ENCODE measurements around the gene CLCN1. TPM values are rescaled to one million over a fixed set of nuclear protein-coding genes. Genes with fewer than 3 reads are reported as not detected.

Gene CLCN1
- total RNA-seq, 1 donor from 2014 or later: under 0.01 TPM

DNA sequence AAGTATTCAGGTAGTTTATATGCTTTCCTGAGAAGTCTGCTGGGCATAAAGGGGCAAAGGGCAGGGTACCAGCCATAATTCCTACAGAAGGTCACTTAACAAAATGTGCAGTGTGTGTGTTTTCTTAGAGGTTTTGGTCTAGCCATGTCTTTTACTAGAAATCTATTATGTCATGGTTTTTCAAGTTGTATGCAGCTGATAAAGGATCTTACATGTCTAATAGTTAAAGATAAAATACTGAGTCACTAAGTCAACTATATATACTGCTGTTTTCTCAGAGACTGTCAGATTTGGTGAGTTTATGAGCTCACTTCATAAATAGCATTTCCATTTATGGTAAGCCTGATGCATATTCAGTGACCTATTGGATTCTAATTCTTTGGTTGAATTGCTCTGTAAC is 20.0 kb upstream of the CLCN1 start:
- DNase-seq: no peak

- DNase-seq: no peak
Measured at GRCh38 chr7:143296686-143297085, 19.2 kb upstream of the CLCN1 start.

- DNase-seq: no peak
Measured at GRCh38 chr7:143299346-143299745, 16.6 kb upstream of the CLCN1 start.

- no peak for DNase-seq
Measured at GRCh38 chr7:143299840-143300239, 16.1 kb upstream of the CLCN1 start.

- DNase-seq: no peak
Measured at GRCh38 chr7:143300959-143301935, 14.7 kb upstream of the CLCN1 start.

DNA sequence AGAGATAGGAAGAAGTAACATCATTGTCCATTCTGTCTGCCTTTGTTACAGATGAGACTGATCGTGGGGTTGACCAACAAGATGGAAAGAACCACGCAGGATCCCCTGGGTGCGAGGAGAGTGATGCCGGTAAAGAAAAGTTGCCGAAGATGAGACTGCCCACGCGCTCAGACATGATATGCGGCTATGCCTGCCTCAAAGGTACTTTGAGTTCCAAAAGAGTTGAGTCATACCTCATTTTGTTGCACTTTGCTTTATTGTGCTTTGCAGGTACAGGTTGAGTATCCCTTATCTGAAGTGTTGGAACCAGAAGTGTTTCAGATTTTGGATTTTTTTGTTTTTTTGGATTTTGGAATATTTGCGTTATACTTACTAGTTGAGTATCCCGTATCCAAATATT is 12.2 kb upstream of the CLCN1 start:
- DNase-seq: no peak

DNA sequence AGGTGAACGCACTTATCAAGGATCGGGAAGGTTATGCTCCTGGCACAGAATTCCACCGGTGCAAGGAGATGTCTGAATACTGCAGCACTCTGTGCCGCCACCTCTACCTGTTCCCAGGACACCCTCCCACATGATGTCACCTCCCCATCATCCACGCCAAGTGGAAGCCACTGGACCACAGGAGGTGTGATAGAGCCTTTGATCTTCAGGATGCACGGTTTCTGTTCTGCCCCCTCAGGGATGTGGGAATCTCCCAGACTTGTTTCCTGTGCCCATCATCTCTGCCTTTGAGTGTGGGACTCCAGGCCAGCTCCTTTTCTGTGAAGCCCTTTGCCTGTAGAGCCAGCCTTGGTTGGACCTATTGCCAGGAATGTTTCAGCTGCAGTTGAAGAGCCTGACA is 11.0 kb upstream of the CLCN1 start:
- no peak for DNase-seq

- peak; percentile 51 for DNase-seq
Measured at GRCh38 chr7:143305423-143306070, 10.4 kb upstream of the CLCN1 start.

- no peak for DNase-seq
Measured at GRCh38 chr7:143308632-143309031, 7.3 kb upstream of the CLCN1 start.

- no peak for DNase-seq
Measured at GRCh38 chr7:143314127-143314526, 1.8 kb upstream of the CLCN1 start.

GRCh38 chr7:143316492-143316891 is 581 bp downstream of the CLCN1 start:
- DNase-seq: no peak

- DNase-seq: no peak
Measured at GRCh38 chr7:143318661-143319060, 2.8 kb downstream of the CLCN1 start.

GRCh38 chr7:143320620-143321019 is 4.7 kb downstream of the CLCN1 start:
- no peak for DNase-seq

- no peak for DNase-seq
Measured at GRCh38 chr7:143321242-143321641, 5.3 kb downstream of the CLCN1 start.

GRCh38 chr7:143321734-143322133 is 5.8 kb downstream of the CLCN1 start:
- no peak for DNase-seq

DNA sequence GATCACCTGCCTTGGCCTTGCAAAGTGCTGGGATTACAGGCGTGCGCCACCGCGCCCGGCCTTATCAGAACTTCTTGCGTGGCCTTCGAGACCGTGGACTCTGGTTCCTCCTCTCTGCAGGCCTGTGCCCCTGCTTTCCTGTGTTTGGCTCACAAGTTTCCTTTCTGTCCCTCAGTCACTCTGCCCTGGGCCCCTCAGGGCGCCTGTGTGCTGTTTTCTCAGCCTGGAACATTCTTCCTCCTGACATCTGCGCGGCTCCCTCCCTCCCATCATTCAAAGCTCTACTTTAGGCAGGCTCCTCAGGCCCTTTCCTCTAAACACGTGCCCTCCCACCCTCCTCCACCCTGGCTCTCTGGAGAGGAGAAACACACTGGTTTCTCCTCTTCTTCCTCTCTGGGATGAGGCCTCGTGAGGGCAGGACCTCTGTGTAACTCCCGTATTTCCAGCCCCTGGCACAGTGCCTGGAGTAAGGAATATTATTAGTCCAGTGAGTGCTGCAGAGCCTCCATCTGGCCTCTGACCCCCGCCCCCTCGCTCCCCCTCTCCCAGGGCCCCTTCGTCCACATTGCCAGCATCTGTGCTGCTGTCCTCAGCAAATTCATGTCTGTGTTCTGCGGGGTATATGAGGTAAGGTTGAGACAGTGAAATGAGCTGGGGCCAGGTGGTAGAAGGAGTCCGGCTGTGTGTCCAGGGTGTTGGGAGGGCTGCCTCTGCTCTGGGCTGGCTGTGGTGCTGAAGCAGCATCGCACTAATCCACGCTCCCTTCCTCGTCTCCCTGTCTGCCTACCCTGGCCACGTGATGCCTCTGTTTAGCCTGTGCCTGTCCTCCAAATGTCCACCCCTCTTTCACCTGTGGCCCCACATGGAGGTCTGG is 7.1 kb downstream of the CLCN1 start:
- DNase-seq: no peak

DNA sequence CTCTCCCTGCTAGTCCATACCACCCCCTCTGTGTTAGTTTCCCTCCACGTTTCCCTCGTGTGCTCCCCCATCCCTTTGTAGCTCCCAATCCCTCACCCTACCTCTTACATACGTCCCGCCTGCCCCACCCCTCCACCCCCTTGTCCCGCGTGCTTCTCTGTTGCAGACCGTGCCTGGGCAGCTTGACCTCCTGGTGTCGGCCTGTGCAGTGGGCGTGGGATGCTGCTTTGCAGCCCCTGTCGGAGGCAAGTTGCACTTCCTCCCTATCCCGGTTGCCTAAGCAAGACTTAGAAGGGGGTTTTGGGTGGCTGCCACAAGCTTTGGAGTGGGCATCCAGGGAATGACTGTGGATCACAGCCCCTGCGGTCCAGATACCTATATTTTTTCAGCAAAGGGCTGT is 7.7 kb downstream of the CLCN1 start:
- no peak for DNase-seq

DNA sequence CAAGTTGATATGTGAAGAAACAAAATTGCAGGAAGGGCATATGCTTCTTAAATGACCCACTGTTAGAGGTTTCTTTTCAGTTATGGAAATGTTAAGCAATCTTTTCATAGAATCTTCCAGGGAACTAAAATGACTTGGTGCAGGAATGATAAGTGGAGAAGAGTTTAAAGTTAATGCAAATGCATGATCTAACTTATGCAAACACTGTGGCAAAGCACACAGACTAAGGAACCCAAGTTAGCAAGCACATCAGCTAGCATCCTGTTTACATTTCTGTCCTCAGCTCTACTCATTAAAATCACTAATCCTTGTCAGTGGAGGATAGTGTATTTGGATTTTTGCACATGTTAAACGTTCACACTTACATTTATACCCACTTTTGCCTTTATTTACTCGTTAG is 9.3 kb downstream of the CLCN1 start:
- no peak for DNase-seq

DNA sequence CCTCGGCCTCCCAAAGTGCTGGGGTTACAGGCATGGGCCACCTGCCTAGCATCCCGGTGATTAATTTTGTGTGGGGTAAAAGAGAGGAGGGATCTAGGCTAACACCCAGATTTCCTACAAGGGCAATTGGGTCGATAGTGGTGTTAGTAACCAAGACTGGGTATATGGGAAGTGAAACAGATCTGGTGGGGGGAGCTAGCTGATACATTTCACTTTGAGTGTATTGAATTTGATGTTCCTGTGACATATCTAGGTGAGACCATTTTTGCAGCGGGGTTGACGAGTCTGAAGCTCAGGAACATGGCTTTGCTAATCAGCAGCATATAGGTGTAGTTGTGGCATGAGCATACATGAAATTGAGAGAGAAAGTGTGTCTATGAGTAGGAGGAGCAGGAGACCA is 12.0 kb downstream of the CLCN1 start:
- no peak for DNase-seq

DNA sequence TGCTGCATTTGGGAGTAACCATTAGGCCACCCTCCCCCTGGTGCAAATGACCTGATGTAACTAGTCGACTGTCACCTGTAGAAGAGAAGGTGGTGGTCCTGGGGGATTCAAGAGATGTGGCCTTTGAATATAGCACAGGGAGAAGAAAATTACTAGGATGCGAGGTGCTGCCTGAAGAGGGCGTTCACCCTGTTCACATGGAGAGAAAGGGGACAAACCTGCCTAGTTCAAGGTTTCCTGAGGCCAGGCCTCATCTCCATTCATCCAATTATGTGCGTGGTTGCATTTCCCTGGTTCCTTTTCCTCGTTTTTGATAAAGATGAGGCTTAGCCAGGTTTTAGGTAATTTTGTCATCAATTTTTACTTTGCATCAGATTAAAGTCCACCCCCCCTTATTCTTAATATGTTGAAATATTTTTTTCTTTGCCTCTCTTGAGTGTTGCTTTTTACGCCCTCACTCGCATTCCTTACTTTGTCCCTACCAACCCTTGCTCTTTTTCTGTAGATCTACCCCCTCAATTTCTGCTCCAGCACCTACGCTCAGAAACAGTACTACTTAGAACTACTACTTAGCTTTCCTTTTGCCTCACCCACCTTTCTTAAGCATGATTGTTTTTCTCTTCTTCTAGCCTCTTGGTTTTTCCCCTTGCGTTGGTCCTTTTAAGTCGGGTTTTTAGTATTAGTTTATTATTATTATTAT is 13.7 kb downstream of the CLCN1 start:
- no peak for DNase-seq

DNA sequence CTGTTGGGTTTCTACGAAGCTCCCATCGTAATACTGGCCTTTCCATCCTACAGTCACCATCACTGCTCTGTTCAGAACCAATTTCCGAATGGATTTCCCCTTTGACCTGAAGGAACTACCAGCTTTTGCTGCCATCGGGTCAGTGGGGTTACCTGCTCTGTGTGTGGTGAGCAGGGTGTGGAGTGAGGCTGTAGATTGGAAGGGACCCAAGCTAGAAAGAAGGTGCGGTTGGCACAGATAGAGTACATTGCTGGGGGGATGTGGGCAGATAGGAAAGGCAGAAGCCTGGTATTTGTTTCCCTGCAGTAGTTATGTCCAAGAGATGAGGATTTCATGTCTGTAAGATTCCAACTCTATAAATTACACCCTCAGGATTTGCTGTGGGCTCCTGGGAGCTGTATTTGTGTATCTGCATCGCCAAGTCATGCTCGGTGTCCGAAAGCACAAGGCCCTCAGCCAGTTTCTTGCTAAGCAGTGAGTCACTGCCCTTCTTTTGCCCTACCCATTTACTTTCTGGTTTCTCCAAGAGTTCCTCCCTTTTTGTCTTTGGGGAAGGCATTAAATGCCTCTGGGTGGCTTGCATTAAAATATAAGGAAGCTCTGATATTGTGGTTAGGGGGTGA is 15.4 kb downstream of the CLCN1 start:
- no peak for DNase-seq

DNA sequence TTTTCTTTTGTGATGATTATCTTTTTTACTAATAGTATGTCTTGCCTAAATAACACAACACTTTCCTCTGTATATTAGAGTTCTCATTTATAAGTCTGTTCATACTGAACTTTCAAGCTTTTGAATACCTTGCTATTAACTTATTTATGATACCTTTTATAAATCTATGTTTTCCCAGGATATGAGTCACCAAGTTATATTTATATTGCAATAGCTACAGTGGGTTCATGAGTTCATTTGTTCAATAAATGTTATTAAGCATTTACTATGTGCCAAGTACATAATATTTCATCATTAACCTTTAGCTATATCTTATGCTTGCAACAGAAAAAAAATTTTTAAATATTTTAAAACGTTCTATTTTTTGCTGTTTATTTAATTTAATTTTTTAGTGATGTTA is 18.3 kb downstream of the CLCN1 start:
- no peak for DNase-seq

Data from occipital lobe (tissue), 2 donors.